HEK293 (cell line): ENCODE measurements around the gene KRTAP5-2.

Experiments
- FEZF1 ChIP-seq: fragments of 450-650 bp; formaldehyde crosslinking; IDR thresholded peaks from 2 replicates; pipeline ENCODE4 v1.5.1; 2016; ENCODE audit warnings: missing biosample characterization, missing genetic modification characterization
- GLIS1 ChIP-seq: fragments of 450-650 bp; formaldehyde crosslinking; IDR thresholded peaks from 2 replicates; pipeline ENCODE4 v1.5.1; 2016; ENCODE audit warnings: missing biosample characterization, missing genetic modification characterization
- HOXA7 ChIP-seq: sonication (generic); formaldehyde crosslinking; IDR thresholded peaks from 2 replicates; pipeline ENCODE4 v1.8.1; 2022; ENCODE audit warnings: missing genetic modification reagents, borderline replicate concordance
- WT1 ChIP-seq: fragments of 450-650 bp; formaldehyde crosslinking; IDR thresholded peaks from 2 replicates; pipeline ENCODE4 v1.5.1; 2016; ENCODE audit warnings: missing biosample characterization, missing genetic modification characterization
- YY1 ChIP-seq: fragments of 450-650 bp; formaldehyde crosslinking; IDR thresholded peaks from 2 replicates; pipeline ENCODE4 v1.5.1; 2018; ENCODE audit warnings: missing biosample characterization, missing genetic modification characterization
- ZBTB8A ChIP-seq: fragments of 450-650 bp; formaldehyde crosslinking; IDR thresholded peaks from 2 replicates; pipeline ENCODE4 v1.5.1; 2016; ENCODE audit warnings: missing biosample characterization, missing genetic modification characterization
- ZIC2 ChIP-seq: fragments of 450-650 bp; formaldehyde crosslinking; IDR thresholded peaks from 2 replicates; pipeline ENCODE4 v1.5.1; 2016; ENCODE audit warnings: missing biosample characterization, missing genetic modification characterization
- ZNF121 ChIP-seq: fragments of 450-650 bp; formaldehyde crosslinking; IDR thresholded peaks from 2 replicates; pipeline ENCODE4 v1.5.1; 2016; ENCODE audit warnings: missing biosample characterization, missing genetic modification characterization
- ZNF184 ChIP-seq: fragments of 450-650 bp; IDR thresholded peaks from 2 replicates; pipeline ENCODE4 v1.5.1; 2018; ENCODE audit warnings: missing biosample characterization, mild to moderate bottlenecking, missing genetic modification characterization
- ZNF202 ChIP-seq: fragments of 450-650 bp; formaldehyde crosslinking; IDR thresholded peaks from 2 replicates; pipeline ENCODE4 v1.5.1; 2016; ENCODE audit warnings: missing biosample characterization, missing genetic modification characterization, borderline replicate concordance
- ZNF211 ChIP-seq: fragments of 450-650 bp; formaldehyde crosslinking; IDR thresholded peaks from 2 replicates; pipeline ENCODE4 v1.5.1; 2016; ENCODE audit warnings: low read depth, missing biosample characterization, missing genetic modification characterization
- ZNF223 ChIP-seq: fragments of 450-650 bp; formaldehyde crosslinking; IDR thresholded peaks from 2 replicates; pipeline ENCODE4 v1.5.1; 2016; ENCODE audit warnings: missing biosample characterization, missing genetic modification characterization
- ZNF324 ChIP-seq: fragments of 450-650 bp; formaldehyde crosslinking; IDR thresholded peaks from 2 replicates; pipeline ENCODE4 v1.5.1; 2016; ENCODE audit warnings: missing biosample characterization, missing genetic modification characterization
- ZNF510 ChIP-seq: fragments of 450-650 bp; formaldehyde crosslinking; IDR thresholded peaks from 2 replicates; pipeline ENCODE4 v1.5.1; 2018; ENCODE audit warnings: mild to moderate bottlenecking, missing genetic modification characterization, missing biosample characterization; ENCODE audit not compliant: insufficient replicate concordance
- ZNF621 ChIP-seq: fragments of 450-650 bp; formaldehyde crosslinking; IDR thresholded peaks from 2 replicates; pipeline ENCODE4 v1.5.1; 2017; ENCODE audit warnings: missing biosample characterization, missing genetic modification characterization
- ZNF624 ChIP-seq: fragments of 450-650 bp; formaldehyde crosslinking; IDR thresholded peaks from 2 replicates; pipeline ENCODE4 v1.5.1; 2017; ENCODE audit warnings: missing biosample characterization, missing genetic modification characterization
- ZNF654 ChIP-seq: fragments of 450-650 bp; formaldehyde crosslinking; IDR thresholded peaks from 2 replicates; pipeline ENCODE4 v1.5.1; 2016; ENCODE audit warnings: low read depth, missing biosample characterization, missing genetic modification characterization
- ZNF670 ChIP-seq: fragments of 450-650 bp; formaldehyde crosslinking; IDR thresholded peaks from 2 replicates; pipeline ENCODE4 v1.5.1; 2016; ENCODE audit warnings: missing biosample characterization, missing genetic modification characterization, low read depth
- ZNF707 ChIP-seq: fragments of 450-650 bp; formaldehyde crosslinking; IDR thresholded peaks from 2 replicates; pipeline ENCODE4 v1.5.1; 2016; ENCODE audit warnings: missing biosample characterization, missing genetic modification characterization
- ZNF785 ChIP-seq: fragments of 450-650 bp; formaldehyde crosslinking; IDR thresholded peaks from 2 replicates; pipeline ENCODE4 v1.5.1; 2016; ENCODE audit warnings: missing biosample characterization, missing genetic modification characterization
- TF ChIP-seq, protein P1 (sequence below): fragments of 450-650 bp; formaldehyde crosslinking; IDR thresholded peaks from 2 replicates; pipeline ENCODE4 v1.5.1; 2016; ENCODE audit warnings: missing biosample characterization, missing genetic modification characterization
- TF ChIP-seq, protein P2 (sequence below): fragments of 450-650 bp; formaldehyde crosslinking; IDR thresholded peaks from 2 replicates; pipeline ENCODE4 v1.5.0; 2017; ENCODE audit warnings: missing biosample characterization, missing genetic modification characterization, borderline replicate concordance
- TF ChIP-seq, protein P3 (sequence below): fragments of 450-650 bp; formaldehyde crosslinking; IDR thresholded peaks from 2 replicates; pipeline ENCODE4 v1.5.1; 2016; ENCODE audit warnings: missing biosample characterization, missing genetic modification characterization
- TF ChIP-seq, protein P4 (sequence below): fragments of 450-650 bp; formaldehyde crosslinking; IDR thresholded peaks from 2 replicates; pipeline ENCODE4 v1.5.1; 2017; ENCODE audit warnings: missing biosample characterization, missing genetic modification characterization
- TF ChIP-seq, protein P5 (sequence below): fragments of 450-650 bp; formaldehyde crosslinking; IDR thresholded peaks from 2 replicates; pipeline ENCODE4 v1.5.1; 2017; ENCODE audit warnings: missing biosample characterization, missing genetic modification characterization

The KRTAP5-2 gene

DNA sequence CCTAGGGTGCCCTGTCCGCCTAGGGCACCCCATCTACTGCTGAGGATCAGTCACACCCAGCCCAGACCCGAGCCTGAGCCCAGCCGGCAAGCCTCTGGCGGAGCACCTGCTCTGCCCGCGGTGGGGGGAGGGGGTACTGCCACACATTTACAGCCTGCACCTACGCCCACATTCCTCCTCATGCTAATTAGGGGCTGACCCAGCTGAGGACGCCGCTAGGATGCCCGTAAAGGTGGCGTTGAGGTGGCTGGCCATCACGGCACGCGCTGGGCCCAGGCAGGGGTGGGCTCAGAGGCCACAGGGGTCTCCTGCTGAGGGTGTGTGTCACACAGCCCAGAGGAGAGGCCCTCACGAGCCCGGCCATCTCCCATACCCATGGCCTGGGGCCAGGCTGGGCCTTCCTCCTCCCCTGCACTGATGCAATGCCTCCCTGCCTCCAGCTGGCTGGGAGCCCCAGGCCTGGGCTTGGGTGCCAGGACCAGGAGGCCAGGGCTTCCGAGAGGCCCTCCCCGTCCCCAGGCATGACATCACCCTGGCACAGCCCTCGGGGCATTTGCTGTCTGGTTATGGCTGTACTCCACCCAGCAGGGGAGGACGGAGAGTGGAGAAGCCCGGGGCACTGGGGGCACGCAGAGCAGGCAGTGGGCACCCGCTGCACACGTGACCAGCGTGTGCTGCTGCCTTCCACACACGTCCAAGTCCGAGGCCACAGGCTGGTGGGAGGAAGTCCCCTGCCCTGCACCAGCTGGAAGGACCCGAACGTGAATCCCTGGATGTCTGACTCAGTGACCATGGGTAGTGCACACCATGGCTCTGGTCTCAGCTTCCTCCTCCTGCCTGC, 38.8 kb downstream of the KRTAP5-2 start (continued):
- TF ChIP-seq, protein P1, sequence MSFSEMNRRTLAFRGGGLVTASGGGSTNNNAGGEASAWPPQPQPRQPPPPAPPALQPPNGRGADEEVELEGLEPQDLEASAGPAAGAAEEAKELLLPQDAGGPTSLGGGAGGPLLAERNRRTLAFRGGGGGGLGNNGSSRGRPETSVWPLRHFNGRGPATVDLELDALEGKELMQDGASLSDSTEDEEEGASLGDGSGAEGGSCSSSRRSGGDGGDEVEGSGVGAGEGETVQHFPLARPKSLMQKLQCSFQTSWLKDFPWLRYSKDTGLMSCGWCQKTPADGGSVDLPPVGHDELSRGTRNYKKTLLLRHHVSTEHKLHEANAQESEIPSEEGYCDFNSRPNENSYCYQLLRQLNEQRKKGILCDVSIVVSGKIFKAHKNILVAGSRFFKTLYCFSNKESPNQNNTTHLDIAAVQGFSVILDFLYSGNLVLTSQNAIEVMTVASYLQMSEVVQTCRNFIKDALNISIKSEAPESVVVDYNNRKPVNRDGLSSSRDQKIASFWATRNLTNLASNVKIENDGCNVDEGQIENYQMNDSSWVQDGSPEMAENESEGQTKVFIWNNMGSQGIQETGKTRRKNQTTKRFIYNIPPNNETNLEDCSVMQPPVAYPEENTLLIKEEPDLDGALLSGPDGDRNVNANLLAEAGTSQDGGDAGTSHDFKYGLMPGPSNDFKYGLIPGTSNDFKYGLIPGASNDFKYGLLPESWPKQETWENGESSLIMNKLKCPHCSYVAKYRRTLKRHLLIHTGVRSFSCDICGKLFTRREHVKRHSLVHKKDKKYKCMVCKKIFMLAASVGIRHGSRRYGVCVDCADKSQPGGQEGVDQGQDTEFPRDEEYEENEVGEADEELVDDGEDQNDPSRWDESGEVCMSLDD (tag by site-specific recombination) = no peak
- no peak for TF ChIP-seq FEZF1 (tag by site-specific recombination)
- TF ChIP-seq ZNF654 = no peak
- 0 out of 2 replicates have a peak, but pooled peaks have one; percentile 25 for TF ChIP-seq WT1 (tag by site-specific recombination)
- 0 out of 2 replicates have a peak, but pooled peaks have one; percentile 32 for TF ChIP-seq ZBTB8A (tag by site-specific recombination)
- TF ChIP-seq HOXA7 (CRISPR knock-in tag) = no peak
- TF ChIP-seq ZNF324 (tag by site-specific recombination) = no peak
- no peak for TF ChIP-seq YY1 (tag by site-specific recombination)
- TF ChIP-seq ZNF707 (tag by site-specific recombination) = no peak
- TF ChIP-seq ZNF184 (tag by site-specific recombination) = no peak
- TF ChIP-seq, protein P2, sequence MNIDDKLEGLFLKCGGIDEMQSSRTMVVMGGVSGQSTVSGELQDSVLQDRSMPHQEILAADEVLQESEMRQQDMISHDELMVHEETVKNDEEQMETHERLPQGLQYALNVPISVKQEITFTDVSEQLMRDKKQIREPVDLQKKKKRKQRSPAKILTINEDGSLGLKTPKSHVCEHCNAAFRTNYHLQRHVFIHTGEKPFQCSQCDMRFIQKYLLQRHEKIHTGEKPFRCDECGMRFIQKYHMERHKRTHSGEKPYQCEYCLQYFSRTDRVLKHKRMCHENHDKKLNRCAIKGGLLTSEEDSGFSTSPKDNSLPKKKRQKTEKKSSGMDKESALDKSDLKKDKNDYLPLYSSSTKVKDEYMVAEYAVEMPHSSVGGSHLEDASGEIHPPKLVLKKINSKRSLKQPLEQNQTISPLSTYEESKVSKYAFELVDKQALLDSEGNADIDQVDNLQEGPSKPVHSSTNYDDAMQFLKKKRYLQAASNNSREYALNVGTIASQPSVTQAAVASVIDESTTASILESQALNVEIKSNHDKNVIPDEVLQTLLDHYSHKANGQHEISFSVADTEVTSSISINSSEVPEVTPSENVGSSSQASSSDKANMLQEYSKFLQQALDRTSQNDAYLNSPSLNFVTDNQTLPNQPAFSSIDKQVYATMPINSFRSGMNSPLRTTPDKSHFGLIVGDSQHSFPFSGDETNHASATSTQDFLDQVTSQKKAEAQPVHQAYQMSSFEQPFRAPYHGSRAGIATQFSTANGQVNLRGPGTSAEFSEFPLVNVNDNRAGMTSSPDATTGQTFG = no peak
- TF ChIP-seq ZNF785 (tag by site-specific recombination) = no peak
- TF ChIP-seq ZNF670 = no peak
- TF ChIP-seq ZNF211 (tag by site-specific recombination) = no peak
- peak; percentile 63 for TF ChIP-seq ZIC2 (tag by site-specific recombination)
- no peak for TF ChIP-seq ZNF202 (tag by site-specific recombination)
- TF ChIP-seq ZNF624 (tag by site-specific recombination) = no peak
- TF ChIP-seq, protein P3, sequence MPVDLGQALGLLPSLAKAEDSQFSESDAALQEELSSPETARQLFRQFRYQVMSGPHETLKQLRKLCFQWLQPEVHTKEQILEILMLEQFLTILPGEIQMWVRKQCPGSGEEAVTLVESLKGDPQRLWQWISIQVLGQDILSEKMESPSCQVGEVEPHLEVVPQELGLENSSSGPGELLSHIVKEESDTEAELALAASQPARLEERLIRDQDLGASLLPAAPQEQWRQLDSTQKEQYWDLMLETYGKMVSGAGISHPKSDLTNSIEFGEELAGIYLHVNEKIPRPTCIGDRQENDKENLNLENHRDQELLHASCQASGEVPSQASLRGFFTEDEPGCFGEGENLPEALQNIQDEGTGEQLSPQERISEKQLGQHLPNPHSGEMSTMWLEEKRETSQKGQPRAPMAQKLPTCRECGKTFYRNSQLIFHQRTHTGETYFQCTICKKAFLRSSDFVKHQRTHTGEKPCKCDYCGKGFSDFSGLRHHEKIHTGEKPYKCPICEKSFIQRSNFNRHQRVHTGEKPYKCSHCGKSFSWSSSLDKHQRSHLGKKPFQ (tag by site-specific recombination) = no peak
- TF ChIP-seq, protein P4, sequence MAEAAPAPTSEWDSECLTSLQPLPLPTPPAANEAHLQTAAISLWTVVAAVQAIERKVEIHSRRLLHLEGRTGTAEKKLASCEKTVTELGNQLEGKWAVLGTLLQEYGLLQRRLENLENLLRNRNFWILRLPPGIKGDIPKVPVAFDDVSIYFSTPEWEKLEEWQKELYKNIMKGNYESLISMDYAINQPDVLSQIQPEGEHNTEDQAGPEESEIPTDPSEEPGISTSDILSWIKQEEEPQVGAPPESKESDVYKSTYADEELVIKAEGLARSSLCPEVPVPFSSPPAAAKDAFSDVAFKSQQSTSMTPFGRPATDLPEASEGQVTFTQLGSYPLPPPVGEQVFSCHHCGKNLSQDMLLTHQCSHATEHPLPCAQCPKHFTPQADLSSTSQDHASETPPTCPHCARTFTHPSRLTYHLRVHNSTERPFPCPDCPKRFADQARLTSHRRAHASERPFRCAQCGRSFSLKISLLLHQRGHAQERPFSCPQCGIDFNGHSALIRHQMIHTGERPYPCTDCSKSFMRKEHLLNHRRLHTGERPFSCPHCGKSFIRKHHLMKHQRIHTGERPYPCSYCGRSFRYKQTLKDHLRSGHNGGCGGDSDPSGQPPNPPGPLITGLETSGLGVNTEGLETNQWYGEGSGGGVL (tag by site-specific recombination) = no peak
- no peak for TF ChIP-seq ZNF121 (tag by site-specific recombination)
- TF ChIP-seq, protein P5, sequence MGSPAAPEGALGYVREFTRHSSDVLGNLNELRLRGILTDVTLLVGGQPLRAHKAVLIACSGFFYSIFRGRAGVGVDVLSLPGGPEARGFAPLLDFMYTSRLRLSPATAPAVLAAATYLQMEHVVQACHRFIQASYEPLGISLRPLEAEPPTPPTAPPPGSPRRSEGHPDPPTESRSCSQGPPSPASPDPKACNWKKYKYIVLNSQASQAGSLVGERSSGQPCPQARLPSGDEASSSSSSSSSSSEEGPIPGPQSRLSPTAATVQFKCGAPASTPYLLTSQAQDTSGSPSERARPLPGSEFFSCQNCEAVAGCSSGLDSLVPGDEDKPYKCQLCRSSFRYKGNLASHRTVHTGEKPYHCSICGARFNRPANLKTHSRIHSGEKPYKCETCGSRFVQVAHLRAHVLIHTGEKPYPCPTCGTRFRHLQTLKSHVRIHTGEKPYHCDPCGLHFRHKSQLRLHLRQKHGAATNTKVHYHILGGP (tag by site-specific recombination) = no peak
- no peak for TF ChIP-seq ZNF621 (tag by site-specific recombination)
- no peak for TF ChIP-seq ZNF223 (tag by site-specific recombination)
- TF ChIP-seq ZNF510 (tag by site-specific recombination) = no peak
- peak; percentile 69; the same call in 1 of the 2 replicates for TF ChIP-seq GLIS1 (tag by site-specific recombination)
